ENCODE measurements around the gene FAM135A. TPM values are rescaled to one million over a fixed set of nuclear protein-coding genes. Genes with fewer than 3 reads are reported as not detected.

Gene FAM135A
- total RNA-seq, 2 donors from 2014 or later, result 28.0 to 40.3 TPM

DNA sequence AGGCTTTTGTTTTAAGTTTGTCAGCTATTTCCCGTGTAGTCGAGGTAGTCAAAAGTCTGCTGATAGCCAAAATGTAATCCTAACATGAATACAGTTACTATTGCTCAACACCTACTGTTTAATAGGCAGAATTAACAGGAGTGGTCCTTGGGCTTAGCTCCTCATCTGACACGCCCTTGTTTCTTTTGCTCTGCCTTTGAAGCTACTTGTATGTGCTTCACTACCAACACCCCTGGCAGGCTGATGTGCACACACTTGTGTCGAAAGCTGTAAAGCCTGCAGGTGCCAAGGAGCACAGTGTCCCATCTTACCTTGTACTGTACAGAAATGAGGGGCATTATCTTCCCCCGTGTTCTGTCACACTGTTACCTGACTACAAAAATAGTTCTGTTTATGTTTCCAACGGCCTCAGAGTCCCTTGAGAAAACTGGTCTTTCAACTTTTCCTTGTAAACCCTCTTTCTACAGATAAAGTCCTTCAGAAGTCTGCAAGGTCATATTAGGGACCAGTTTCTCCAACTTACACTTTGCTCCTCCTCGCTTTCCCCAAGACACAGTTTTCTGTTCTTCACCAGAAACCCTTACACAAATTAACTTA, 162.7 kb downstream of the FAM135A start:
- ATAC-seq (ENCODE audit: insufficient number of reproducible peaks, low FRiP score, low read depth) (no peak), DNase-seq (ENCODE audit: low spot score) (no peak)
- H3K27ac ChIP-seq, result no peak overlapping the region
- H3K4me3 ChIP-seq, result no peak overlapping the region
- no peaks in the 10 kb centered on the region for H3K9me3 ChIP-seq
- no peaks in the 10 kb centered on the region for H3K27me3 ChIP-seq (replicated peaks; ENCODE audit: insufficient read depth)
- H3K4me1 ChIP-seq (ENCODE audit: control insufficient read depth in 1 of 2, low read depth in 2 of 2), result no peaks in the 10 kb centered on the region
- TF ChIP-seq CTCF (IDR thresholded peaks at IDR 0.05), result no peak
- no peaks in the 10 kb centered on the region for H3K36me3 ChIP-seq

GRCh38 chr6:70586114-70586513, 172.8 kb downstream of the FAM135A start:
- no peaks in the 10 kb centered on the region for H3K27me3 ChIP-seq (replicated peaks; ENCODE audit: insufficient read depth)
- H3K27ac ChIP-seq, result no peak overlapping the region
- no peak for DNase-seq (ENCODE audit: low spot score)
- H3K4me3 ChIP-seq, result no peak overlapping the region
- peaks cover 3% of the 10 kb centered on the region for H3K36me3 ChIP-seq
- TF ChIP-seq CTCF (IDR thresholded peaks at IDR 0.05), result no peak
- H3K4me1 ChIP-seq (ENCODE audit: control insufficient read depth in 1 of 2, low read depth in 2 of 2), result no peaks in the 10 kb centered on the region
- no peak for ATAC-seq (ENCODE audit: insufficient number of reproducible peaks, low FRiP score, low read depth)
- no peaks in the 10 kb centered on the region for H3K9me3 ChIP-seq

GRCh38 chr6:70590400-70590799, 177.1 kb downstream of the FAM135A start:
- H3K4me3 ChIP-seq, result no peak overlapping the region
- H3K4me1 ChIP-seq (ENCODE audit: control insufficient read depth in 1 of 2, low read depth in 2 of 2), result peaks cover 0 to 5% of the 10 kb centered on the region in 2 donors
- H3K27me3 ChIP-seq (replicated peaks; ENCODE audit: insufficient read depth), result no peaks in the 10 kb centered on the region
- no peak overlapping the region for H3K27ac ChIP-seq
- ATAC-seq (ENCODE audit: insufficient number of reproducible peaks, low FRiP score, low read depth) (no peak), DNase-seq (ENCODE audit: low spot score) (no peak)
- no peaks in the 10 kb centered on the region for H3K9me3 ChIP-seq
- TF ChIP-seq CTCF (IDR thresholded peaks at IDR 0.05), result no peak
- H3K36me3 ChIP-seq, result peaks cover 1% of the 10 kb centered on the region

- no peaks in the 10 kb centered on the region for H3K9me3 ChIP-seq
- DNase-seq (ENCODE audit: low spot score) (no peak), ATAC-seq (ENCODE audit: insufficient number of reproducible peaks, low FRiP score, low read depth) (no peak)
- TF ChIP-seq CTCF (IDR thresholded peaks at IDR 0.05), result no peak
- H3K4me1 ChIP-seq (ENCODE audit: control insufficient read depth in 1 of 2, low read depth in 2 of 2), result peaks cover 0 to 5% of the 10 kb centered on the region in 2 donors
- H3K27me3 ChIP-seq (replicated peaks; ENCODE audit: insufficient read depth), result no peaks in the 10 kb centered on the region
- no peak overlapping the region for H3K4me3 ChIP-seq
- H3K27ac ChIP-seq, result no peak overlapping the region
- no peaks in the 10 kb centered on the region for H3K36me3 ChIP-seq
These were observed 179.2 kb downstream of the FAM135A start for GRCh38 chr6:70592391-70593117.

GRCh38 chr6:70593118-70593486, 179.8 kb downstream of the FAM135A start:
- H3K36me3 ChIP-seq, result no peaks in the 10 kb centered on the region
- H3K27ac ChIP-seq, result no peak overlapping the region
- DNase-seq (ENCODE audit: low spot score) (no peak), ATAC-seq (ENCODE audit: insufficient number of reproducible peaks, low FRiP score, low read depth) (no peak)
- H3K4me1 ChIP-seq (ENCODE audit: control insufficient read depth in 1 of 2, low read depth in 2 of 2), result peaks cover 0 to 5% of the 10 kb centered on the region in 2 donors
- no peak for TF ChIP-seq CTCF (IDR thresholded peaks at IDR 0.05)
- H3K27me3 ChIP-seq (replicated peaks; ENCODE audit: insufficient read depth), result no peaks in the 10 kb centered on the region
- no peak overlapping the region for H3K4me3 ChIP-seq
- no peaks in the 10 kb centered on the region for H3K9me3 ChIP-seq
